PC-3 (cell line): ENCODE measurements around the gene GMDS. TPM values are rescaled to one million over a fixed set of nuclear protein-coding genes. Genes with fewer than 3 reads are reported as not detected.

Experiments used
- ATAC-seq: fragments of 200-7000 bp; cut with Tn5 transposase; 2 replicates; pipeline ENCODE4 v1.9.1; 2020; ENCODE audit warnings: mild to moderate bottlenecking, moderate library complexity
- BruUV-seq: library from RNA; stranded (reverse); fragments of 400-500 nt; replicated peaks from 2 replicates; lab custom pipeline; 2021; lab: Mats Ljungman, UMichigan
- CTCF ChIA-PET: fragments of 300-600 bp; sonication (Branson Sonifier 250); formaldehyde crosslinking; loops from one replicate; lab custom pipeline; 2022; ENCODE audit warnings: antibody characterized with exemption; lab: Charles Lee
- POLR2A ChIA-PET: fragments of 300-600 bp; sonication (Branson Sonifier 250); formaldehyde crosslinking; loops from one replicate; lab custom pipeline; 2022; ENCODE audit warnings: antibody characterized with exemption; ENCODE audit not compliant: unreplicated experiment; lab: Charles Lee
- DNase-seq: peaks from one replicate; pipeline ENCODE4 v3.0.0-alpha.2; 2015
- H2AFZ ChIP-seq: fragments of 300-600 bp; sonication (generic); 2 replicates; pipeline ENCODE4 v1.6.0; 2016; ENCODE audit warnings: antibody characterized with exemption, low read length
- H3F3A ChIP-seq: fragments of 300-600 bp; sonication (generic); one replicate; pipeline ENCODE4 v1.6.0; 2017; ENCODE audit warnings: antibody characterized with exemption, low read length, control low read depth, mild to moderate bottlenecking; ENCODE audit not compliant: unreplicated experiment
- H3K27ac ChIP-seq: fragments of 300-600 bp; sonication (generic); 2 replicates; pipeline ENCODE4 v1.5.1; 2016; ENCODE audit warnings: mild to moderate bottlenecking, low read length
- H3K27me3 ChIP-seq: fragments of 300-600 bp; sonication (generic); 2 replicates; pipeline ENCODE4 v1.6.1; 2016; ENCODE audit warnings: low read length, mixed read lengths
- H3K36me3 ChIP-seq: fragments of 300-600 bp; sonication (generic); 2 replicates; pipeline ENCODE4 v1.6.1; 2016; ENCODE audit warnings: low read depth, mixed run types, low read length, mixed read lengths
- H3K4me1 ChIP-seq: fragments of 300-600 bp; sonication (generic); 2 replicates; pipeline ENCODE4 v1.5.1; 2016; ENCODE audit warnings: low read length; ENCODE audit not compliant: insufficient read depth
- H3K4me2 ChIP-seq: fragments of 300-600 bp; sonication (generic); 2 replicates; pipeline ENCODE4 v1.6.0; 2016; ENCODE audit warnings: low read length
- H3K4me3 ChIP-seq: fragments of 300-600 bp; sonication (generic); 2 replicates; pipeline ENCODE4 v1.5.1; 2016; ENCODE audit warnings: mild to moderate bottlenecking, low read length, mixed read lengths
- H3K79me2 ChIP-seq: fragments of 300-600 bp; sonication (generic); 2 replicates; pipeline ENCODE4 v1.6.1; 2017; ENCODE audit warnings: low read length, mixed read lengths
- H3K9ac ChIP-seq: fragments of 300-600 bp; sonication (generic); 2 replicates; pipeline ENCODE4 v1.6.0; 2016; ENCODE audit warnings: mild to moderate bottlenecking, low read length
- H3K9me2 ChIP-seq: fragments of 300-600 bp; sonication (generic); replicated peaks from 2 replicates; pipeline ENCODE4 v1.6.1; 2016; ENCODE audit warnings: mixed run types, low read length, mixed read lengths
- H3K9me3 ChIP-seq: fragments of 300-600 bp; sonication (generic); 2 replicates; pipeline ENCODE4 v1.6.1; 2016; ENCODE audit warnings: low read length, mixed read lengths
- H4K20me1 ChIP-seq: fragments of 300-600 bp; sonication (generic); 2 replicates; pipeline ENCODE4 v1.6.1; 2016; ENCODE audit warnings: low read length, mixed read lengths
- CTCF ChIP-seq: fragments of 300-600 bp; sonication (generic); conservative IDR thresholded peaks from 2 replicates; pipeline ENCODE4 v1.5.1; 2017; ENCODE audit warnings: antibody characterized with exemption, low read depth, mild to moderate bottlenecking, low read length
- EZH2 ChIP-seq: fragments of 300-600 bp; sonication (generic); IDR thresholded peaks from one replicate; pipeline ENCODE4 v1.6.1; 2017; ENCODE audit warnings: antibody characterized with exemption, mild to moderate bottlenecking, low read length; ENCODE audit not compliant: unreplicated experiment
- EZH2phosphoT487 ChIP-seq: fragments of 300-600 bp; sonication (generic); IDR thresholded peaks from 2 replicates; pipeline ENCODE4 v1.6.1; 2018; ENCODE audit warnings: mild to moderate bottlenecking, antibody characterized with exemption, low read length, borderline replicate concordance
- intact Hi-C: fragments of 100-400 bp; cut with micrococcal nuclease; formaldehyde crosslinking; loops from 2 replicates; pipeline ENCODE4 v1.9.0; 2023
- total RNA-seq: library from RNA; depleted of rRNA; stranded (reverse); fragments of >200 nt; gene quantifications from 2 replicates; pipeline ENCODE4 v1.2.3, GENCODE V29; 2014

Gene GMDS
- total RNA-seq, 1 experiment from 2014 or later, result 18.3 TPM

GRCh38 chr6:2249126-2249525, 3.7 kb upstream of the GMDS start:
- intact Hi-C loops, result loop anchor here (5.0 kb wide), 1 partner anchor 42 kb away; no protein-coding TSS in a partner anchor
- CTCF ChIA-PET, result no interaction called here

DNA sequence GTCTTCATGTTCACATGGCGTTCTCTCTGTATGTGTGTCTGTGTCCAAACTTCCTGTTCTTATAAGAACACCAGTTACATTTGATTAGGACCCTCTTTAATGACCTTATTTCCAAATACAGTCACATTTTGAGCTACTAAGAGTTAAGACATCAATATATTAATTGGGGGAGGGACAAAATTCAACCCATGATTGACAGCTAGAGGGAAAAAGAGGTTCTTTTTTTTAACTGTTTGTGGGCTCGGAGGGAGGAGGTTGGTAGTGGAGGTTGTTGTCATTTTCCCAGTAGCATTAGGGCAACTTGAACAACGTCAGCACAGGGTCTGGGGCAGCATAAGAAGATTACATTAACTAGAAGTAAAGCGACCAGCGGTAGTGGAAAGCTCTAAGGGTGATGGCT, 2.3 kb upstream of the GMDS start:
- H2AFZ ChIP-seq, result no peak overlapping the region
- no peak overlapping the region for H3K4me3 ChIP-seq
- CTCF ChIA-PET, result interaction anchor here (0.8 kb wide), 1 partner anchor 39 kb away, joined by 3 read pairs; no protein-coding TSS in a partner anchor
- H3K79me2 ChIP-seq, result peaks cover 25% of the 10 kb centered on the region
- intact Hi-C loops, result loop anchor here (5.0 kb wide), 1 partner anchor 40 kb away; no protein-coding TSS in a partner anchor
- peaks cover 18% of the 10 kb centered on the region for H4K20me1 ChIP-seq
- H3K9me2 ChIP-seq, result no peaks in the 10 kb centered on the region
- H3F3A ChIP-seq, result peaks cover 3% of the 10 kb centered on the region
- no peaks in the 10 kb centered on the region for H3K27me3 ChIP-seq
- H3K27ac ChIP-seq, result peak overlapping the region; percentile 40
- no peak for ATAC-seq
- no TSS peak for BruUV-seq
- peaks cover 29% of the 10 kb centered on the region for H3K4me1 ChIP-seq
- POLR2A ChIA-PET, result interaction anchor here (0.6 kb wide), 1 partner anchor 106 kb away, joined by 3 read pairs; no protein-coding TSS in a partner anchor
- no peak for DNase-seq
- TF ChIP-seq EZH2phosphoT487 (no peak), CTCF (no peak), EZH2 (no peak)
- H3K4me2 ChIP-seq, result peak overlapping the region; percentile 6
- no peak overlapping the region for H3K9ac ChIP-seq
- no peaks in the 10 kb centered on the region for H3K36me3 ChIP-seq
- no peaks in the 10 kb centered on the region for H3K9me3 ChIP-seq

More at GRCh38 chr6:2249126-2249525, 3.7 kb upstream of the GMDS start:
- H3K4me3 ChIP-seq, result no peak overlapping the region
- BruUV-seq, result no TSS peak
- POLR2A ChIA-PET, result no interaction called here
- H4K20me1 ChIP-seq, result peaks cover 6% of the 10 kb centered on the region; the same call in 1 of the 2 replicates
- H3K4me1 ChIP-seq, result peaks cover 25% of the 10 kb centered on the region
- H3K9me3 ChIP-seq, result no peaks in the 10 kb centered on the region
- H3K36me3 ChIP-seq, result no peaks in the 10 kb centered on the region
- TF ChIP-seq EZH2 (no peak), EZH2phosphoT487 (no peak), CTCF (no peak)
- H3K27ac ChIP-seq, result no peak overlapping the region
- H2AFZ ChIP-seq, result no peak overlapping the region
- no peak overlapping the region for H3K9ac ChIP-seq
- H3F3A ChIP-seq, result peaks cover 3% of the 10 kb centered on the region
- DNase-seq (no peak), ATAC-seq (no peak)
- no peaks in the 10 kb centered on the region for H3K27me3 ChIP-seq
- no peak overlapping the region for H3K4me2 ChIP-seq
- peaks cover 11% of the 10 kb centered on the region for H3K79me2 ChIP-seq
- H3K9me2 ChIP-seq, result no peaks in the 10 kb centered on the region
